ENCODE results near the gene C1orf226. TPM values are rescaled to one million over a fixed set of nuclear protein-coding genes. Genes with fewer than 3 reads are reported as not detected.

C1orf226 gene
- total and polyA plus RNA-seq, 2 of the 4 experiments (the other 2 are of a cell fraction) = under 0.01 to 0.10 TPM

DNA sequence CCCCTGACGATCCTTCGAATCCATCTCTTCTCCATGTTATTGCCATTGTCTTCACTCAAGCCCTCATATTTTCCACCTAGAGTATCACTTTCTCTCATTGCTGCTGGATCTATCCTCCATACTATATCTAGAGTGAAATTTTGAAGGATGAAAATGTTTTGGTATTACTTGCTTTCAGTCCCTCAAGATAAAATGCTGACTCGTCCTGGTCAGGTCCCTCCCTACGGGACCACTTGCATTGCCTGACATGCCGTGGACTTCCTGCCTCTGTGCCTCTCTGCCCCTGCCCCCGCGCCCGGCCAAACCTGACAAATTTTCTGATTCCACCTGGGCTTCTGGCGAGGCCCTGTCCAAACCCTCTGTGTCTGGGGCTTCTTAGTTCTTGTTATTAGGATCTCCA is 28.4 kb upstream of the C1orf226 start:
- Histone ChIP-seq H4K20me1 (ENCODE audit: insufficient read depth, low read length) (no peaks in the 10 kb centered on the region), H2BK15ac (ENCODE audit: low read depth, low read length) (no peak overlapping the region), H3K9ac (ENCODE audit: low read depth, low read length) (no peak overlapping the region), H2AK5ac (ENCODE audit: low read depth, low read length) (no peak overlapping the region), H2AK9ac (replicated peaks; ENCODE audit: low read depth, low read length, poor library complexity) (no peak overlapping the region), H3K56ac (ENCODE audit: extremely low read depth, insufficient read depth, low read length) (no peak overlapping the region), H3K4me2 (ENCODE audit: low read depth, low read length) (no peak overlapping the region), H3K27ac (ENCODE audit: insufficient read depth, low read length) (no peak overlapping the region), H3K4me1 (ENCODE audit: control insufficient read depth, insufficient read depth, low read length) (0 out of 2 replicates have a peak, but pooled peaks cover 4% of the 10 kb centered on the region), H2BK120ac (ENCODE audit: low read depth, low read length) (no peak overlapping the region), H2AFZ (replicated peaks; ENCODE audit: low read length, poor library complexity) (no peak overlapping the region), H3K79me1 (ENCODE audit: low read depth in 1 of 2, low read length in 2 of 2) (no peaks in the 10 kb centered on the region), H3K36me3 (ENCODE audit: control insufficient read depth, insufficient read depth, low read length) (no peaks in the 10 kb centered on the region), H3K14ac (replicated peaks; ENCODE audit: low read depth, low read length) (no peak overlapping the region), H3K23ac (ENCODE audit: low read depth, low read length) (no peak overlapping the region), H3K9me3 (ENCODE audit: control insufficient read depth, insufficient read depth, low read length) (no peaks in the 10 kb centered on the region), H2BK20ac (ENCODE audit: low read depth, low read length) (no peak overlapping the region), H3K4me3 (ENCODE audit: insufficient read depth, low read depth, low read length) (no peak overlapping the region), H3K27me3 (ENCODE audit: control insufficient read depth, insufficient read depth, low read length) (no peaks in the 10 kb centered on the region), H4K91ac (ENCODE audit: insufficient read depth, low read depth, low read length) (no peak overlapping the region), H3K18ac (ENCODE audit: low read depth, low read length) (no peak overlapping the region), H4K5ac (ENCODE audit: low read depth, low read length) (no peak overlapping the region), H3K4ac (ENCODE audit: low read depth, low read length) (no peak overlapping the region), H2BK5ac (ENCODE audit: low read depth, low read length, poor library complexity, severe bottlenecking) (no peak overlapping the region), H3K9me1 (ENCODE audit: insufficient read depth, low read length) (peaks cover 5% of the 10 kb centered on the region; the same call in 1 of the 2 replicates), H4K8ac (ENCODE audit: low read depth in 2 of 2, low read length in 2 of 2) (no peak overlapping the region)
- no peak for TF ChIP-seq RAD21 (IDR thresholded peaks at IDR 0.05; ENCODE audit: low read length)
- no peak for TF ChIP-seq POLR2A (IDR thresholded peaks at IDR 0.05; ENCODE audit: low read depth, low read length)
- TF ChIP-seq CHD1 (IDR thresholded peaks at IDR 0.05; ENCODE audit: low read depth, low read length) = no peak
- TF ChIP-seq BHLHE40 (IDR thresholded peaks at IDR 0.05; ENCODE audit: low read depth, low read length) = no peak
- TF ChIP-seq FOS (IDR thresholded peaks at IDR 0.05; ENCODE audit: low read depth, low read length) = no peak
- TF ChIP-seq, protein P1, sequence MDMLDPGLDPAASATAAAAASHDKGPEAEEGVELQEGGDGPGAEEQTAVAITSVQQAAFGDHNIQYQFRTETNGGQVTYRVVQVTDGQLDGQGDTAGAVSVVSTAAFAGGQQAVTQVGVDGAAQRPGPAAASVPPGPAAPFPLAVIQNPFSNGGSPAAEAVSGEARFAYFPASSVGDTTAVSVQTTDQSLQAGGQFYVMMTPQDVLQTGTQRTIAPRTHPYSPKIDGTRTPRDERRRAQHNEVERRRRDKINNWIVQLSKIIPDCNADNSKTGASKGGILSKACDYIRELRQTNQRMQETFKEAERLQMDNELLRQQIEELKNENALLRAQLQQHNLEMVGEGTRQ (IDR thresholded peaks at IDR 0.05; ENCODE audit: low read depth, low read length) = no peak
- TF ChIP-seq MAFK (IDR thresholded peaks at IDR 0.05; ENCODE audit: low read depth, low read length) = no peak
- TF ChIP-seq ELK1 (IDR thresholded peaks at IDR 0.05; ENCODE audit: borderline replicate concordance, low read depth, low read length) = no peak
- no peak for TF ChIP-seq RCOR1 (IDR thresholded peaks at IDR 0.05; ENCODE audit: insufficient replicate concordance, low read length)
- in situ Hi-C loops (cut with MboI; ENCODE audit: low sequenced_read_pairs) (no loop called here), dilution Hi-C loops (cut with HindIII; ENCODE audit: low sequenced_read_pairs, unreplicated experiment) (no loop called here), intact Hi-C loops (cut with micrococcal nuclease) (no loop called here)
- BruUV-seq (replicated peaks) = no TSS peak
- ATAC-seq (ENCODE audit: low read depth) (no peak), DNase-seq (no peak)
- ChIA-PET POLR2A (ENCODE audit: unreplicated experiment) (no interaction called here), CTCF (no interaction called here)
- WGBS, 2 experiments (ENCODE audit: extremely low coverage in 2 of 2, insufficient read length in 1 of 2) = 50% methylated on average over 1 of the region's 9 CpGs; no CpG with 5 or more reads in 1 of the 2 experiments

All from IMR-90 (cell line).